GM06990 (cell line): ENCODE results near the gene TPSB2.

Experiments used
- DNase-seq: peaks from one replicate; pipeline ENCODE4 v3.0.0-alpha.2; 2011; ENCODE audit not compliant: insufficient read length; ENCODE audit errors: extremely low read depth
- H3K27me3 ChIP-seq: replicated peaks from 2 replicates; pipeline ENCODE4 v1.6.0; 2011; ENCODE audit warnings: low read length; ENCODE audit not compliant: control insufficient read depth, insufficient read depth
- H3K36me3 ChIP-seq: 2 replicates; pipeline ENCODE4 v1.5.1; 2011; ENCODE audit warnings: low read length; ENCODE audit not compliant: control insufficient read depth, insufficient read depth
- H3K4me3 ChIP-seq: replicated peaks from 2 replicates; pipeline ENCODE4 v1.5.1; 2011; ENCODE audit warnings: low read depth, mild to moderate bottlenecking, control low read depth, low read length
- TF ChIP-seq, protein P1 (sequence below): IDR thresholded peaks from 2 replicates; pipeline ENCODE4 v1.5.1; 2011; ENCODE audit warnings: low read length, control low read depth, mild to moderate bottlenecking, inconsistent platforms; ENCODE audit not compliant: insufficient read depth, poor library complexity, severe bottlenecking

Gene TPSB2

DNA sequence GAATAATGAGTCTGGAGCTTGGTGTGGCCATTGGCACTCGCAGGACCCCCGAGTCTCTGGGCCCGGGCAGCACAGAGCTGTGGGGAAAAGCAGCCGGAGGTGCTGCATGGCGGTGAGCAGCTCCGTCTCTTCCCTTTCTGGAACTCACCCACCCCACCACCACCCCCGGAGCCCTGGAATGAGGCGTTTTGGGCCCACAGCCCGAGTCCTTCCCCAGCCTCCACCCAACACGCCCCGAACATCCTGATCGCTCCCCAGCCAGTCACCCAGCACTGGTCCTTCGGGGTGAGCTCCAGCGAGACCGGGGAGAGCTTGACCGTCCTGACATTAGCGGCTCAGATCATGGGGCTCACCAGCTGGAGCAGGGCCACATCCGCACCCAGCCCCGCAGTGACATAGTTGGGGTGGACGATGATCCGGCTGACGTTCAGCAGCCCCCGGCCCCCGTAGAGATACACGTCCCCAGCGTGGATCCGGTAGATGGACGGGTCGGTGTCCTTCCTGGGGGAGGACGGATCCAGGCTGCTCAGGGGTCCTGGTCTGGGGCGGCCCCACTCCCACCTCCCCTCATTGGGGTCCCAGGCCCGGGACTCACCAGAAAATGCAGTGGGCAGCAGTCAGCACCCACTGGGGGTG is 32.3 kb upstream of the TPSB2 start:
- TF ChIP-seq, protein P1, sequence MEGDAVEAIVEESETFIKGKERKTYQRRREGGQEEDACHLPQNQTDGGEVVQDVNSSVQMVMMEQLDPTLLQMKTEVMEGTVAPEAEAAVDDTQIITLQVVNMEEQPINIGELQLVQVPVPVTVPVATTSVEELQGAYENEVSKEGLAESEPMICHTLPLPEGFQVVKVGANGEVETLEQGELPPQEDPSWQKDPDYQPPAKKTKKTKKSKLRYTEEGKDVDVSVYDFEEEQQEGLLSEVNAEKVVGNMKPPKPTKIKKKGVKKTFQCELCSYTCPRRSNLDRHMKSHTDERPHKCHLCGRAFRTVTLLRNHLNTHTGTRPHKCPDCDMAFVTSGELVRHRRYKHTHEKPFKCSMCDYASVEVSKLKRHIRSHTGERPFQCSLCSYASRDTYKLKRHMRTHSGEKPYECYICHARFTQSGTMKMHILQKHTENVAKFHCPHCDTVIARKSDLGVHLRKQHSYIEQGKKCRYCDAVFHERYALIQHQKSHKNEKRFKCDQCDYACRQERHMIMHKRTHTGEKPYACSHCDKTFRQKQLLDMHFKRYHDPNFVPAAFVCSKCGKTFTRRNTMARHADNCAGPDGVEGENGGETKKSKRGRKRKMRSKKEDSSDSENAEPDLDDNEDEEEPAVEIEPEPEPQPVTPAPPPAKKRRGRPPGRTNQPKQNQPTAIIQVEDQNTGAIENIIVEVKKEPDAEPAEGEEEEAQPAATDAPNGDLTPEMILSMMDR: no peak
- Histone ChIP-seq H3K4me3 (no peak overlapping the region), H3K27me3 (no peaks in the 10 kb centered on the region; the same call in 1 of the 2 replicates), H3K36me3 (no peaks in the 10 kb centered on the region)
- no peak for DNase-seq

DNA sequence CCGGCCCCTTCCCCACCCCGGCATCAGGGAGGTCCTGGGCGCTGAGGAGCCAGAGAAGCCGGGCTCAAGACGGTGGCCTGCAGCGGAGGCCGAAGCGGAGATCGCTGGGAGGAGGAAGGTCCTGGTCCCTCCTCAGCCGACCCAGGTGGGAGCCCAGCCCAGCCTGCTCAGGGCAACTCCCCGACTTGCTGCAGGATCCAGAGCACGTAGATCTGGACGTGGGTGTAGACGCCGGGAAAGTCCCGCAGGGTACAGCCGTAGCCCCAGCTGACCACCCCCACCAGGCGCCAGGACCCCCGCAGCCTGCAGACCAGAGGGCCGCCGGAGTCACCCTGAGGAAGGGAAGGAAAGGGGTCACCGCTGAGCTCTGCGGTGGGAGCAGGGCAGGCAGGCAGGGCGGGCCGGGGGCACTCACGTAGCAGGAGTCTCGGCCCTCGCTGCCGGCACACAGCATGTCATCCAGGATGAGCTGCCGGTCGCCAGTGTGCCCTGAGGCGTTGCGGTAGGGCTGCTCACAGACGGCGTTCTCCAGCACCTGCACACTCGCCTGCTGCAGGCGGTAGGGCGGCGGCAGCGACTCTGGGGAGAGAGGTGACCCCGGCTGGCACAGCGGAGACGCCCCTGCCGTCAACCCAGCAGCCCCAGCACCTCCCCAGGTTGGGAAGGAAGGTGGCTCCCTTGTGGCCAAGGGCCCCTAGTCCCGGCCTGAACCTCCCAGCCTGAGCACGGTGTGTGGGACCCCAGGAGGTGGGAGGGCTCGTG is 31.3 kb upstream of the TPSB2 start:
- Histone ChIP-seq H3K36me3 (no peaks in the 10 kb centered on the region), H3K4me3 (no peak overlapping the region), H3K27me3 (no peaks in the 10 kb centered on the region; the same call in 1 of the 2 replicates)
- TF ChIP-seq, protein P1: no peak
- no peak for DNase-seq

DNA sequence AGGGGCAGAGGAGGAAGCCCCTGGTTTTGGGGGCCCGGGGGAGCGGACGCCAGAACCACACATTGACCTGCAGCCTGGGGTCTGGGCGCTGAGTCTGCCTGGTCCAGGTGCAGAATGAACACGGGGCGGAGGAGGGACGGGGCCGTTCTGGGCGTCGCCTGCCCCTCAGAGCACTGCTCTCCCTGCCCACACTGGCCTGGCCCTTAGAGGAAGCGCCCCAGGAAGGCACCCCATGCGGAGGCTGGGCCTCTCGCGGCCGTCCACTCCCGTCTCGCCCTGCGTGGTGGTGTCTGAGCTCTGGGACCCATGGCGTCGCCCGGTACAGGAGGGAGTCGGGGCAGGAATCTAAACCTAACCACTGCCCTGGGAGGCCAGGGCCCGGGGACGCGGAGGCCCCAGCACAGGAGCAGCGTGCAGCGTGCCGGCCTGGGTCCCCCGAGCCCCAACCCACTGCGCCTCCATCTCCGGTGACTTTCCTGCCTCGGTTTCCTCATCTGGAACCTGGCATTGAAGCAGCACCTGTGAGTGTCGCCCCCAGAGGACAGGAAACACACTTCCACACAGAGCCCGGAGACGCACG is 30.2 kb upstream of the TPSB2 start:
- H3K4me3 ChIP-seq: no peak overlapping the region
- no peak for DNase-seq
- TF ChIP-seq, protein P1: no peak
- H3K27me3 ChIP-seq: no peaks in the 10 kb centered on the region; the same call in 1 of the 2 replicates
- no peaks in the 10 kb centered on the region for H3K36me3 ChIP-seq

DNA sequence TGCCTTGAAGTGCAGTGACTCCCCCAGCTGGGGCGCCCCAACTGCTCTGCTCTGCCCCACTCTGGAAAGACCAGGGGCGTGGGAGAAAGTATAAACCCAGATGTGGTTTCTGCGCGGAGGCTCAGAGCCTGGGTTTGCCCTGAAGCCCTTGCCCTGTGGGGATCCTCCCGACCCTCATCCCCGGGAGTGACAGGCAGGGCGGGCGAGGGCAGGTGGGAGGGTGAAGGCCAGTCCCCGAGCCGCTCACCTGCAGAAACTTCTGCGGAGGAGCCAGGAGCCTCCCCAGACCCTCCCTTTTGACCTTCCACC is 29.7 kb upstream of the TPSB2 start:
- no peak for DNase-seq
- no peak overlapping the region for H3K4me3 ChIP-seq
- no peaks in the 10 kb centered on the region; the same call in 1 of the 2 replicates for H3K27me3 ChIP-seq
- no peaks in the 10 kb centered on the region for H3K36me3 ChIP-seq
- TF ChIP-seq, protein P1: no peak

DNA sequence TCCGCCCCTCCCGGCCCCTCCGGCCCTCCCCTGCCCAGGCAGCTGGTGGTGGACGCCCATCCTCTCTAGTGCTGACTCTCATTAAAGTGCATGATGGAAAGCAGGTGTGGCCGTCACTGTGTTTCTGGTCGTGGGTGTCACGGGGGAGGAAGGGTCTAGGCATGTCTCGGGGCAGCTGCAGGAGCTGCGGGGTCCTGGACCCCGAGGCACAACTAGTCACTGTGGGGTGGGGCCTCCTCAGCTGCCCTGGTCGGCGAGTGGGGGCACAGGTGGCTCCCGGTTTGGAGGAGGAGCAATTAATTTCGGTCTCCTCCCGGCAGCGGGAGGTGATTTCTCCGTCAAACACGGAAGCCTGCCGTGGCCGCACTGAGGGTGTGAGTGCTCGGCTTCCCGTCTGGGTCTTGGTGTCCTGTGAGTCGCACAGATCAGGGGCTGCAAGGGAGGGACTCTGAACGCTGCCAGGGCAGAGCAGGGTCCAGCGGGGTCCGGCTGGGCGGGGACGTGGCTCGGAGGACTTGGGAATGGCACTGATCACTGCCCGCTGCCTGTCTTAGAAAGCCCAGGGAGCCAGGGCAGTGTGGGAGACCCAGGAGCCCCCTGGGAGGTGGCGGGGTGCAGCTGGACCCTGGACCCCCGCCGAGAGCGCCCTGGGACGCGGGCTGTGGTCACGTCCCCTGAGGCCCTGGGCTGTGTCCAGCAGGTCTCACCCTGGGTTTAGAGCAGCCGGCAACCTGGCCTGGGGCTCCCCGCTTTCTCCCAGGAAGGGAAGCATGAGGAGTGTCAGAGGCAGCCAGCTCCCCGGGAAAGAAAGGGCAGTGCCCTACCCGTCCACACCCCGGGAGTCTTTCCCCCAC is 29.1 kb upstream of the TPSB2 start:
- no peaks in the 10 kb centered on the region for H3K36me3 ChIP-seq
- H3K27me3 ChIP-seq: no peaks in the 10 kb centered on the region; the same call in 1 of the 2 replicates
- TF ChIP-seq, protein P1: no peak
- no peak for DNase-seq
- H3K4me3 ChIP-seq: no peak overlapping the region
